Measurements from ENCODE around the gene NSMCE1.

DNA sequence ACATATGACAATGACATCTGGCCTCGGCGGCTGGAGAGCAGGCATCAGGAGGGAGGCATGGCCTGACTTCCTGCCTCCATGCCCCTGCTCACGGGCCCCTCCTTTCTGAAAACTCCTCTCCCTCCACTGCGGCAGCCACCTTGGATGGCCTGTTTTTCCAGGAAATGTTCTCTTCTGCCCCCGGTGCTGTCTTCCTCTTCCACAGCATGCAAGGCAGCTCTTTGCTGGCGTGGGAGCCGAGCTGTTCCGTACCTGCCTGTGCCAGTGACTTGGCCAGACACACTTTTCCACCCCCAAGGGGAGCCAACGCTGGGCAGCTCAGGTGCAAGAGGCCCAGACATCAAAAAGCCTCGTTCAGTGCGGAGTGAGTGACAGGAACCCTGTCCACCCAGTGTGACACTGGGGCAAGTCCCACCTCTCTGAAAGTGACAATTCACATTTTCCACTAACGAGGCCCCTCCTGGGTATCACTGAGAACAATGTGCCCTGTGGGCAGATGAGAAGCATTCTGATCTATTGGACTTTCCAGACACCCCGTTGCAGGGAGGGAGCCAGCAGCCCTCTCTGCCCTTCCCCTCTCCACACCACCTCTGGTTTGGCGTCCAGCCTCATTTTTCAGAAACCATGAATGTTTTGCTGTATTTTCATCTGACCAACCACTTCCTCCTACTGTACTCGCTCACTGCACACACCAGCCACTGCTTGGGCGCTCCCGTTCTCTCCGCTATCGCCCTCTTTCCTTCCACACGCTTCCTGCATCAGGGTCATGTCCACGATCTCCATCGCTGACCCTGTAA is 31.2 kb downstream of the NSMCE1 start:
- TF ChIP-seq, protein P1, sequence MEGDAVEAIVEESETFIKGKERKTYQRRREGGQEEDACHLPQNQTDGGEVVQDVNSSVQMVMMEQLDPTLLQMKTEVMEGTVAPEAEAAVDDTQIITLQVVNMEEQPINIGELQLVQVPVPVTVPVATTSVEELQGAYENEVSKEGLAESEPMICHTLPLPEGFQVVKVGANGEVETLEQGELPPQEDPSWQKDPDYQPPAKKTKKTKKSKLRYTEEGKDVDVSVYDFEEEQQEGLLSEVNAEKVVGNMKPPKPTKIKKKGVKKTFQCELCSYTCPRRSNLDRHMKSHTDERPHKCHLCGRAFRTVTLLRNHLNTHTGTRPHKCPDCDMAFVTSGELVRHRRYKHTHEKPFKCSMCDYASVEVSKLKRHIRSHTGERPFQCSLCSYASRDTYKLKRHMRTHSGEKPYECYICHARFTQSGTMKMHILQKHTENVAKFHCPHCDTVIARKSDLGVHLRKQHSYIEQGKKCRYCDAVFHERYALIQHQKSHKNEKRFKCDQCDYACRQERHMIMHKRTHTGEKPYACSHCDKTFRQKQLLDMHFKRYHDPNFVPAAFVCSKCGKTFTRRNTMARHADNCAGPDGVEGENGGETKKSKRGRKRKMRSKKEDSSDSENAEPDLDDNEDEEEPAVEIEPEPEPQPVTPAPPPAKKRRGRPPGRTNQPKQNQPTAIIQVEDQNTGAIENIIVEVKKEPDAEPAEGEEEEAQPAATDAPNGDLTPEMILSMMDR (IDR thresholded peaks at IDR 0.05 in 8 of 11, conservative IDR thresholded peaks at IDR 0.05 in 3 of 11): peak in 1 of 11 experiments; percentile 13
- peak; percentile 69 to 74 (median 71) for TF ChIP-seq POLR2AphosphoS5 (IDR thresholded peaks at IDR 0.05)

Data from spleen (tissue), 7 donors.